ENCODE results near the gene ZNF784. TPM values are rescaled to one million over a fixed set of nuclear protein-coding genes. Genes with fewer than 3 reads are reported as not detected.
A peak's percentile ranks its signal among the peaks of the same experiment; 100 is the strongest.

The ZNF784 gene
- total and polyA plus RNA-seq, 4 donors, result 0.79 to 6.0 (median 3.8) TPM

DNA sequence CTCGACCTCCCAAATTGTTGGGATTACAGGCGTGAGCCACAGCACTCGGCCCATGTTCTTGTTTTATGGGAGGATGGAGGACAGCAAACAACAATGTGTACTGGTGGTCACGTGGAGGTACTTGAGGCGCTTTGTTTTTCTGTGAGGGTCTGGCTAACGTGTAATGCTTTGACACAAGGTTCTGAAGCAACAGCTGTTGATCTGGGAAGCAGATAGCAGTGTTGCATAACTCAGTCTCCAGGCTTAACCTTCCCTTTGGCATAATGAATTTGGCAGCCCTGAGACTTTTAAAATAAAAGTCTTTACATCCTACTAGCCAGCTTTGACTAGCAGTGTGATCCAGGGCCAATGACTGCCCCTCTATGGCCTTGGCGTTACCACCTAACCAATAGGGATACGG lies 9.5 kb upstream of the ZNF784 start:
- H3K4me1 ChIP-seq (ENCODE audit: control insufficient read depth in 4 of 4, insufficient read depth in 4 of 4, low read length in 3 of 4), result peaks cover 13 to 36% (median 26%) of the 10 kb centered on the region in 4 donors
- H3K36me3 ChIP-seq (ENCODE audit: control insufficient read depth in 4 of 4, insufficient read depth in 3 of 4, low read depth in 1 of 4, low read length in 3 of 4), result no peaks in the 10 kb centered on the region
- H3K9ac ChIP-seq (ENCODE audit: low read depth in 1 of 2, low read length in 2 of 2), result no peak overlapping the region
- no peak overlapping the region for H3K27ac ChIP-seq (ENCODE audit: low read depth in 1 of 2, low read length in 2 of 2)
- H3K27me3 ChIP-seq (ENCODE audit: control insufficient read depth in 4 of 4, insufficient read depth in 4 of 4, low read length in 3 of 4), result no peaks in the 10 kb centered on the region
- H3K4me3 ChIP-seq (ENCODE audit: low read depth in 1 of 3, low read length in 3 of 3), result no peak overlapping the region
- no peak for DNase-seq (ENCODE audit: low spot score)
- no peaks in the 10 kb centered on the region for H3K9me3 ChIP-seq (ENCODE audit: control insufficient read depth in 4 of 4, low read length in 3 of 4)
- TF ChIP-seq, protein P1, sequence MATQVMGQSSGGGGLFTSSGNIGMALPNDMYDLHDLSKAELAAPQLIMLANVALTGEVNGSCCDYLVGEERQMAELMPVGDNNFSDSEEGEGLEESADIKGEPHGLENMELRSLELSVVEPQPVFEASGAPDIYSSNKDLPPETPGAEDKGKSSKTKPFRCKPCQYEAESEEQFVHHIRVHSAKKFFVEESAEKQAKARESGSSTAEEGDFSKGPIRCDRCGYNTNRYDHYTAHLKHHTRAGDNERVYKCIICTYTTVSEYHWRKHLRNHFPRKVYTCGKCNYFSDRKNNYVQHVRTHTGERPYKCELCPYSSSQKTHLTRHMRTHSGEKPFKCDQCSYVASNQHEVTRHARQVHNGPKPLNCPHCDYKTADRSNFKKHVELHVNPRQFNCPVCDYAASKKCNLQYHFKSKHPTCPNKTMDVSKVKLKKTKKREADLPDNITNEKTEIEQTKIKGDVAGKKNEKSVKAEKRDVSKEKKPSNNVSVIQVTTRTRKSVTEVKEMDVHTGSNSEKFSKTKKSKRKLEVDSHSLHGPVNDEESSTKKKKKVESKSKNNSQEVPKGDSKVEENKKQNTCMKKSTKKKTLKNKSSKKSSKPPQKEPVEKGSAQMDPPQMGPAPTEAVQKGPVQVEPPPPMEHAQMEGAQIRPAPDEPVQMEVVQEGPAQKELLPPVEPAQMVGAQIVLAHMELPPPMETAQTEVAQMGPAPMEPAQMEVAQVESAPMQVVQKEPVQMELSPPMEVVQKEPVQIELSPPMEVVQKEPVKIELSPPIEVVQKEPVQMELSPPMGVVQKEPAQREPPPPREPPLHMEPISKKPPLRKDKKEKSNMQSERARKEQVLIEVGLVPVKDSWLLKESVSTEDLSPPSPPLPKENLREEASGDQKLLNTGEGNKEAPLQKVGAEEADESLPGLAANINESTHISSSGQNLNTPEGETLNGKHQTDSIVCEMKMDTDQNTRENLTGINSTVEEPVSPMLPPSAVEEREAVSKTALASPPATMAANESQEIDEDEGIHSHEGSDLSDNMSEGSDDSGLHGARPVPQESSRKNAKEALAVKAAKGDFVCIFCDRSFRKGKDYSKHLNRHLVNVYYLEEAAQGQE (IDR thresholded peaks at IDR 0.05), result no peak
- TF ChIP-seq HNF4G (IDR thresholded peaks at IDR 0.05) (no peak), TAF1 (conservative IDR thresholded peaks at IDR 0.05) (no peak), FOXA2 (IDR thresholded peaks at IDR 0.05) (no peak), RXRA (IDR thresholded peaks at IDR 0.05) (no peak), FOXA1 (IDR thresholded peaks at IDR 0.05) (no peak), EGR1 (IDR thresholded peaks at IDR 0.05; ENCODE audit: low read depth in 2 of 2) (no peak), HNF4A (conservative IDR thresholded peaks at IDR 0.05) (no peak), YY1 (IDR thresholded peaks at IDR 0.05) (no peak), RAD21 (IDR thresholded peaks at IDR 0.05) (no peak), NR2F2 (IDR thresholded peaks at IDR 0.05) (no peak)
- TF ChIP-seq, protein P2, sequence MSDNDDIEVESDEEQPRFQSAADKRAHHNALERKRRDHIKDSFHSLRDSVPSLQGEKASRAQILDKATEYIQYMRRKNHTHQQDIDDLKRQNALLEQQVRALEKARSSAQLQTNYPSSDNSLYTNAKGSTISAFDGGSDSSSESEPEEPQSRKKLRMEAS (IDR thresholded peaks at IDR 0.05), result no peak
- TF ChIP-seq, protein P3, sequence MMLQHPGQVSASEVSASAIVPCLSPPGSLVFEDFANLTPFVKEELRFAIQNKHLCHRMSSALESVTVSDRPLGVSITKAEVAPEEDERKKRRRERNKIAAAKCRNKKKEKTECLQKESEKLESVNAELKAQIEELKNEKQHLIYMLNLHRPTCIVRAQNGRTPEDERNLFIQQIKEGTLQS (IDR thresholded peaks at IDR 0.05), result no peak
- TF ChIP-seq, protein P4, sequence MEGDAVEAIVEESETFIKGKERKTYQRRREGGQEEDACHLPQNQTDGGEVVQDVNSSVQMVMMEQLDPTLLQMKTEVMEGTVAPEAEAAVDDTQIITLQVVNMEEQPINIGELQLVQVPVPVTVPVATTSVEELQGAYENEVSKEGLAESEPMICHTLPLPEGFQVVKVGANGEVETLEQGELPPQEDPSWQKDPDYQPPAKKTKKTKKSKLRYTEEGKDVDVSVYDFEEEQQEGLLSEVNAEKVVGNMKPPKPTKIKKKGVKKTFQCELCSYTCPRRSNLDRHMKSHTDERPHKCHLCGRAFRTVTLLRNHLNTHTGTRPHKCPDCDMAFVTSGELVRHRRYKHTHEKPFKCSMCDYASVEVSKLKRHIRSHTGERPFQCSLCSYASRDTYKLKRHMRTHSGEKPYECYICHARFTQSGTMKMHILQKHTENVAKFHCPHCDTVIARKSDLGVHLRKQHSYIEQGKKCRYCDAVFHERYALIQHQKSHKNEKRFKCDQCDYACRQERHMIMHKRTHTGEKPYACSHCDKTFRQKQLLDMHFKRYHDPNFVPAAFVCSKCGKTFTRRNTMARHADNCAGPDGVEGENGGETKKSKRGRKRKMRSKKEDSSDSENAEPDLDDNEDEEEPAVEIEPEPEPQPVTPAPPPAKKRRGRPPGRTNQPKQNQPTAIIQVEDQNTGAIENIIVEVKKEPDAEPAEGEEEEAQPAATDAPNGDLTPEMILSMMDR (IDR thresholded peaks at IDR 0.05; ENCODE audit: low read depth, low read length, missing input control), result no peak
- TF ChIP-seq, protein P5, sequence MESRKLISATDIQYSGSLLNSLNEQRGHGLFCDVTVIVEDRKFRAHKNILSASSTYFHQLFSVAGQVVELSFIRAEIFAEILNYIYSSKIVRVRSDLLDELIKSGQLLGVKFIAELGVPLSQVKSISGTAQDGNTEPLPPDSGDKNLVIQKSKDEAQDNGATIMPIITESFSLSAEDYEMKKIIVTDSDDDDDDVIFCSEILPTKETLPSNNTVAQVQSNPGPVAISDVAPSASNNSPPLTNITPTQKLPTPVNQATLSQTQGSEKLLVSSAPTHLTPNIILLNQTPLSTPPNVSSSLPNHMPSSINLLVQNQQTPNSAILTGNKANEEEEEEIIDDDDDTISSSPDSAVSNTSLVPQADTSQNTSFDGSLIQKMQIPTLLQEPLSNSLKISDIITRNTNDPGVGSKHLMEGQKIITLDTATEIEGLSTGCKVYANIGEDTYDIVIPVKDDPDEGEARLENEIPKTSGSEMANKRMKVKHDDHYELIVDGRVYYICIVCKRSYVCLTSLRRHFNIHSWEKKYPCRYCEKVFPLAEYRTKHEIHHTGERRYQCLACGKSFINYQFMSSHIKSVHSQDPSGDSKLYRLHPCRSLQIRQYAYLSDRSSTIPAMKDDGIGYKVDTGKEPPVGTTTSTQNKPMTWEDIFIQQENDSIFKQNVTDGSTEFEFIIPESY (IDR thresholded peaks at IDR 0.05), result no peak
- WGBS, result 78% methylated on average over 8 of the region's 8 CpGs

DNA sequence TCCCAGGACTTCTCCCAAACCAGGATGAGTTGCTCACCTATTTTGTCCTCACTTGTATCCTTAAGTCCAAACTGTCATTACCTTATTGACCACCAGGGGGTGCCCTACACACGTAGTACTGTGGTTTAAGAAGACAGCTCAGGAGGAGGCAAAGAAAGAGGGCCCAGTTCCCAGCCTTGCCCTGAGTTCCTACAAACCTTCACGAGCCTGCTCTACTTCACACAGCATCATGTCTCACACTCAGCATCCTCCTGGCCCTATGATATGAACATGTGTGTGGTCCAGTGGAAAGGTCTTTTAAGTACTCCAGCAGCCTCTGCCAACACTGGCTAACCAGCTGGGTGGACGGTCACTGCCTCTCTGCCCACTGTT lies 8.1 kb upstream of the ZNF784 start:
- Histone ChIP-seq H3K9ac (ENCODE audit: low read depth in 1 of 2, low read length in 2 of 2) (no peak overlapping the region), H3K4me1 (ENCODE audit: control insufficient read depth in 4 of 4, insufficient read depth in 4 of 4, low read length in 3 of 4) (peaks cover 13 to 31% (median 22%) of the 10 kb centered on the region in 4 donors), H3K9me3 (ENCODE audit: control insufficient read depth in 4 of 4, low read length in 3 of 4) (no peaks in the 10 kb centered on the region), H3K4me3 (ENCODE audit: low read depth in 1 of 3, low read length in 3 of 3) (no peak overlapping the region), H3K36me3 (ENCODE audit: control insufficient read depth in 4 of 4, insufficient read depth in 3 of 4, low read depth in 1 of 4, low read length in 3 of 4) (no peaks in the 10 kb centered on the region), H3K27ac (ENCODE audit: low read depth in 1 of 2, low read length in 2 of 2) (no peak overlapping the region), H3K27me3 (ENCODE audit: control insufficient read depth in 4 of 4, insufficient read depth in 4 of 4, low read length in 3 of 4) (no peaks in the 10 kb centered on the region)
- 30% methylated on average over 3 of the region's 3 CpGs for WGBS
- peak; percentile 88 for DNase-seq (ENCODE audit: low spot score)
- no peak for TF ChIP-seq SP1 (IDR thresholded peaks at IDR 0.05)
- TF ChIP-seq, protein P3 (IDR thresholded peaks at IDR 0.05), result no peak
- peak in 1 of 2 donors; percentile 56 for TF ChIP-seq GABPA (IDR thresholded peaks at IDR 0.05 in 1 of 2, conservative IDR thresholded peaks at IDR 0.05 in 1 of 2)
- no peak for TF ChIP-seq TAF1 (conservative IDR thresholded peaks at IDR 0.05)
- no peak for TF ChIP-seq JUND (IDR thresholded peaks at IDR 0.05)
- TF ChIP-seq, protein P5 (IDR thresholded peaks at IDR 0.05), result no peak
- TF ChIP-seq RXRA (IDR thresholded peaks at IDR 0.05), result no peak
- no peak for TF ChIP-seq EGR1 (IDR thresholded peaks at IDR 0.05; ENCODE audit: low read depth in 2 of 2)
- peak in 1 of 2 donors; percentile 43 for TF ChIP-seq HNF4A (conservative IDR thresholded peaks at IDR 0.05)
- TF ChIP-seq, protein P1 (IDR thresholded peaks at IDR 0.05), result no peak
- no peak for TF ChIP-seq HNF4G (IDR thresholded peaks at IDR 0.05)
- TF ChIP-seq YY1 (IDR thresholded peaks at IDR 0.05), result no peak
- peak; percentile 88 to 94 for TF ChIP-seq RAD21 (IDR thresholded peaks at IDR 0.05)
